GM13977 (cell line): ENCODE measurements around the gene EDN3.

Experiments used
- DNase-seq: peaks from one replicate; pipeline ENCODE4 v3.0.0; 2012; ENCODE audit warnings: low spot score
- CTCF ChIP-seq: IDR thresholded peaks from 2 replicates; pipeline ENCODE4 v1.5.1; 2012; ENCODE audit warnings: mild to moderate bottlenecking, control low read depth; ENCODE audit not compliant: insufficient read depth; ENCODE audit errors: extremely low read depth, missing control alignments
- in situ Hi-C: fragments of 300-500 bp; cut with MboI; formaldehyde crosslinking; loops from one replicate; pipeline ENCODE4 v1.12.0; 2022; ENCODE audit warnings: low sequenced_read_pairs, low pct_unique_long_range_greater_than_20kb, mixed read lengths, inconsistent platforms; ENCODE audit not compliant: unreplicated experiment

The EDN3 gene

DNA sequence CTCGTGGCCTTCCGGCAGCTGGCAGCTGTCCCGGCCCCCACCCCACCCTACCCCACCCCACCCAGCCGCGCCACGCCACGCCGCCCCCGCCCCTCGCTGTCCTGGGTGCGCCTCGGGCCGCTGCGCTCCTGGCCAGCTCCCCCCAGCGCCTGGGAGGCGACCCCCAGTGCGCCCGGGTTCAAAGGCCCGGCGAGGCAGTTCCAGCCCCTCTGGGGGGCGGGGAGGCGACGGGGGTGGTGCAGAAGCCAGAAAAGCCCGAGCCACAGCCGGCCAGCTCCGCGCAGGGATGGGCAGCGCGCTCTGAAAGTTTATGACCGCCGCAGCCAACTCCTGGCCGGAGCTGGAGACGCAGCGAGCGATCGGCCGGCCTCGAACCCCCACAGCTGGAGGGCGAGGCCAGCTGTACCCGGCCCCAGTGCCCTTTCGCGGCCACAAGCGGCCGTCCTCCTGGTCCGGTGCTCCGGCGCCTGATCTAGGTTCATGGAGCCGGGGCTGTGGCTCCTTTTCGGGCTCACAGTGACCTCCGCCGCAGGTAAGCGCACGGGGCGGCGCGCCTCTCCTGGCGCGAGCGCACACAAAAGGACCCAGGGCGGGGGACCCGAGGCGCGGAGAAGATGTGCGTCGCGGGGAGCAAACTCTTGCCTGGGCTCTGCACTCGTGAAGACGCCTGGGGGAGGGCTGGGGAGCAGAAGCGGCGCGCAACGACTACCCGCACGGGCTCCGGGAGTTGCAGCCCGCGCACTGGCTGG, at the start of gene EDN3:
EDN3 (plus strand) TSS at position 279 of the 749 bp plus-strand sequence; CDS start at position 481, 202 bp downstream.
- DNase-seq: no peak
- TF ChIP-seq CTCF: no peak
- in situ Hi-C loops: no loop called here

DNA sequence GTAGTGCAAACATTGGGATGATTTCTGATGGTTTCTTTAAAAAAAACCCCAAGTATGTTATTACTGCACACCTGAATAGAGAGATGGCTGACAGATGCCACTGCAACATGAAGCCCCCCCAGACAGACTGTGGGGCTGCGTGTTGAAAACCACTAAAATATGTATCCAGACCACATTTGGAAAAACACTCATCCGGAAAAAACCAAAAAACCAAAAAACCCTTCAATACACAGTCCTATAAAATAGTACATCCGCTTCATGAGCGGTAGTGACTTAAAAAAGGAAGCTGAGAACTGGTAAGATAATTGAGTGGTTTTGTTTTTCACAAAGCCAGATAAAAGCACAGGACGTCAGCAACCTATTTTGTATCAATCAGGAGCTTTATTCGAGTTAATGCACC, 47.1 kb upstream of the EDN3 start:
- no peak for DNase-seq
- in situ Hi-C loops: no loop called here
- TF ChIP-seq CTCF: no peak

DNA sequence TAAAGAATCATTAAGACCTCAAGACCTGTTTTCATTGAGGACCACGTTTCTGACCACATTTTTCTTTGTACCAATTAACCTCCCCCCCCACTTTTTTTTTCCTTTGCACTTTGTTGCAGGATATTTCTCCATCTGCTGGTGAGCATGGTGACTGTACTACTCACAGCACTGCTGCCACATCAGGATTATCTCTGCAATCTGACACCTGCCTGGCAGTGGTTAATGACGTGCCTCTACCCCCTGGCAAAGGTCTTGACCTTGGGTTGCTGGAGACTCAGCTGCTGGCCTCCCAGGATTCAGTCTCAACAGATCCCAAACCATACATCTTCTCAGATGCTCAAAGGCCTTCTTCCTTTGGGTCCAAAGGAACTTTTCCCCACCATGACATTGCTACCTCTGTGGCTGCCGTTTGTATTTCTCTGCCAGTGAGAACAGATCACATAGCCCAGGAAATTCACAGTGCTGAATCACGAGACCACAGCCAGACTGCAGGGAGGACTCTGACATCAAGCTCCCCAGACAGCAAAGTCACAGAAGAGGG, 46.6 kb upstream of the EDN3 start:
- in situ Hi-C loops: no loop called here
- no peak for TF ChIP-seq CTCF
- DNase-seq: no peak

- no peak for TF ChIP-seq CTCF
- no peak for DNase-seq
- in situ Hi-C loops: no loop called here
These were observed 45.2 kb upstream of the EDN3 start for GRCh38 chr20:59255256-59255655.

DNA sequence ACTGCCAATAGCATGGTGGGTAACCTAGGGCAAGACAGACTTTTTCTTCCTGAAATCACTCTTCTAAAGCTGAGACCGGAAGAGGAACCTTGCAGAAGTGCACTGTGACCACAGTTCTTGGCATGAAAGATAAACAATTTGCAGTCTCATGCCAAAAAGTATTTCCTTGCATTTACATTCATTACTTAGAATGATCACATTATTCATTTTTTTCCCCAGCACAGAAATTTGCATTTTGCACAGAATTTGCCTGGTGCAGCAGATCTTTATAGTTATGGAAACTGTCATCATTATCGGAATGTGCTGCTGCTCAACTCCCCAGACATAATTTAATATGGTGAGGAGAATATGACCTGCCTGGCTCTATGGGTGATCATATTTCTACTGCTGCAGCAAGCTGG, 42.2 kb upstream of the EDN3 start:
- in situ Hi-C loops: no loop called here
- DNase-seq: no peak
- no peak for TF ChIP-seq CTCF

DNA sequence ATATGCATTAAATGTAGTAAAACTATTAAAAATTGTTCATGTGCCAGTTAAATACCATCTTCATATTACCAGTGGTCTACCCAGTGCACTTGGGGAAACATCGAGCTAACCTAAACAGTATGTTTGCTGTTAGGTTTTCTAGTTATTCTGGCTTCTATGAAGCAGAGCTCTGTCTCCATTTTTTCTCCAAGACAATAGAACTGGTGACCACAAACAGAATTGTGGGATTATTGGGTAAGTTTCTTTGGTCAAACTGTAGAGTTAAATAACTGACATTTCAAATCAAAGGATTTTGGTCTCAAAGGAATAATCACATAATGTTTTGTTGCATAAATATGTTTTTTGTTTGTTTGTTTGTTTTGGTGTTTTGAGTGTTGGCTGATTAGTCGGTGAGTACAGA, 40.5 kb upstream of the EDN3 start:
- in situ Hi-C loops: no loop called here
- DNase-seq: no peak
- TF ChIP-seq CTCF: no peak
